Body of pancreas (tissue), 4 donors: ENCODE measurements around the gene SH3TC1. TPM values are rescaled to one million over a fixed set of nuclear protein-coding genes. Genes with fewer than 3 reads are reported as not detected.
A peak's percentile ranks its signal among the peaks of the same experiment; 100 is the strongest.

ENCODE experiments used
- ATAC-seq: fragments of 150-250 bp; one replicate; pipeline ENCODE4 v1.9.1; 2016
- DNase-seq, 4 donors: peaks; one replicate each; pipeline ENCODE4 v3.0.0-alpha.2; 2019
- H3K27ac ChIP-seq, 4 donors: fragments of 200-600 bp; sonication (generic); 1 replicate in 3 of 4; 2 replicates in 1 of 4; pipeline versions ENCODE4 v1.5.1 to v1.6.1; 2016 to 2019; ENCODE audit warnings: mild to moderate bottlenecking in 1 of 4, mixed read lengths in 1 of 4, moderate library complexity in 1 of 4
- H3K27me3 ChIP-seq, 2 donors: fragments of 200-600 bp; sonication (generic); one replicate each; pipeline ENCODE4 v1.6.0; 2016; ENCODE audit warnings: mild to moderate bottlenecking in 1 of 2
- H3K36me3 ChIP-seq, 2 donors: fragments of 200-600 bp; sonication (generic); replicated peaks in 1 of 2; 2 replicates each; pipeline ENCODE4 v1.5.1; 2016; ENCODE audit warnings: low read depth in 2 of 2; ENCODE audit not compliant: insufficient read depth in 1 of 2
- H3K4me1 ChIP-seq: fragments of 200-600 bp; sonication (generic); one replicate; pipeline ENCODE4 v1.6.0; 2016
- H3K4me3 ChIP-seq, 2 donors: fragments of 200-600 bp; sonication (generic); 1 replicate in 1 of 2; 2 replicates in 1 of 2; pipeline ENCODE4 v1.5.1; 2016 to 2019
- H3K9me3 ChIP-seq, 3 donors: fragments of 200-600 bp; sonication (generic); 1 replicate in 2 of 3; 2 replicates in 1 of 3; pipeline ENCODE4 v1.5.1; 2016
- CTCF ChIP-seq, 7 experiments: fragments of 450-650 bp in 4 of 7; fragments of 200-600 bp in 3 of 7; sonication (generic) in 3 of 7; IDR thresholded peaks; one replicate each; pipeline ENCODE4 v1.5.1; 2016 to 2019; ENCODE audit warnings: antibody characterized with exemption in 7 of 7
- POLR2A ChIP-seq, 3 donors: fragments of 450-650 bp; IDR thresholded peaks; one replicate each; pipeline ENCODE4 v1.6.1; 2016; ENCODE audit warnings: antibody characterized with exemption in 3 of 3, mild to moderate bottlenecking in 2 of 3
- WGBS, 2 donors: methylation state at CpG; one replicate each; pipeline ENCODE4 v1.1.5; 2017; 5-methylcytosine and 5-hydroxymethylcytosine counted together
- intact Hi-C: fragments of 100-400 bp; cut with DNase I; formaldehyde crosslinking; loops from one replicate; pipeline ENCODE4 v1.15.1; 2023
- total RNA-seq, 2 donors: library from RNA; depleted of rRNA; stranded (reverse); fragments of >200 nt; gene quantifications; one replicate each; pipeline ENCODE4 v1.1.0, GENCODE V29; 2016

The SH3TC1 gene
- total RNA-seq, 2 donors from 2014 or later, result 31.1 to 103 TPM

- no peaks in the 10 kb centered on the region for H3K27me3 ChIP-seq
- no peaks in the 10 kb centered on the region for H3K9me3 ChIP-seq
- ATAC-seq, result no peak
- 81 to 86% methylated on average over 6 to 9 of the region's 9 CpGs for WGBS, 2 donors
- H3K4me1 ChIP-seq, result peaks cover 7% of the 10 kb centered on the region
- intact Hi-C loops, result no loop called here
- no peak overlapping the region for H3K27ac ChIP-seq
- no peak overlapping the region for H3K4me3 ChIP-seq
- TF ChIP-seq POLR2A (IDR thresholded peaks at IDR 0.05) (no peak), CTCF (IDR thresholded peaks at IDR 0.05) (no peak)
- peaks cover 0 to 14% of the 10 kb centered on the region in 2 donors for H3K36me3 ChIP-seq
- DNase-seq, result no peak
Observed at GRCh38 chr4:8217871-8218270, 18.8 kb downstream of the SH3TC1 start.

- TF ChIP-seq CTCF (IDR thresholded peaks at IDR 0.05) (no peak), POLR2A (IDR thresholded peaks at IDR 0.05) (no peak)
Observed at GRCh38 chr4:8218371-8219031, 19.4 kb downstream of the SH3TC1 start.

GRCh38 chr4:8219236-8219635 lies 20.1 kb downstream of the SH3TC1 start:
- ATAC-seq (no peak), DNase-seq (no peak)
- H3K4me1 ChIP-seq, result peaks cover 7% of the 10 kb centered on the region
- 59 to 100% methylated on average over 2 to 10 of the region's 21 CpGs for WGBS, 2 donors
- H3K27me3 ChIP-seq, result no peaks in the 10 kb centered on the region
- peaks cover 0 to 22% of the 10 kb centered on the region in 2 donors for H3K36me3 ChIP-seq
- intact Hi-C loops, result no loop called here
- no peak overlapping the region for H3K4me3 ChIP-seq
- TF ChIP-seq POLR2A (IDR thresholded peaks at IDR 0.05) (no peak), CTCF (IDR thresholded peaks at IDR 0.05) (no peak)
- no peak overlapping the region for H3K27ac ChIP-seq
- H3K9me3 ChIP-seq, result no peaks in the 10 kb centered on the region

More at GRCh38 chr4:8218371-8219031, 19.4 kb downstream of the SH3TC1 start:
- H3K9me3 ChIP-seq, result no peaks in the 10 kb centered on the region
- H3K27ac ChIP-seq, result no peak overlapping the region
- no peak overlapping the region for H3K4me3 ChIP-seq
- H3K27me3 ChIP-seq, result no peaks in the 10 kb centered on the region
- peaks cover 7% of the 10 kb centered on the region for H3K4me1 ChIP-seq
- ATAC-seq, result no peak
- WGBS, 2 donors, result 76 to 96% methylated on average over 3 to 18 of the region's 20 CpGs
- DNase-seq, result no peak
- peaks cover 0 to 19% of the 10 kb centered on the region in 2 donors for H3K36me3 ChIP-seq
- intact Hi-C loops, result no loop called here

GRCh38 chr4:8220661-8221450 lies 21.8 kb downstream of the SH3TC1 start:
- ATAC-seq, result no peak
- peak overlapping the region in 1 of 4 donors; percentile 42 for H3K27ac ChIP-seq
- 84 to 91% methylated on average over 7 of the region's 7 CpGs for WGBS, 2 donors
- DNase-seq, result no peak
- peaks cover 7% of the 10 kb centered on the region for H3K4me1 ChIP-seq
- no peaks in the 10 kb centered on the region for H3K9me3 ChIP-seq
- intact Hi-C loops, result no loop called here
- TF ChIP-seq POLR2A (IDR thresholded peaks at IDR 0.05) (no peak), CTCF (IDR thresholded peaks at IDR 0.05) (no peak)
- H3K27me3 ChIP-seq, result no peaks in the 10 kb centered on the region
- H3K36me3 ChIP-seq, result peaks cover 0 to 23% of the 10 kb centered on the region in 2 donors
- H3K4me3 ChIP-seq, result no peak overlapping the region
